ENCODE measurements around the gene CD6. TPM values are rescaled to one million over a fixed set of nuclear protein-coding genes. Genes with fewer than 3 reads are reported as not detected.

CD6 gene
- total RNA-seq, 2 donors from 2014 or later, result 3.0 to 3.8 TPM

DNA sequence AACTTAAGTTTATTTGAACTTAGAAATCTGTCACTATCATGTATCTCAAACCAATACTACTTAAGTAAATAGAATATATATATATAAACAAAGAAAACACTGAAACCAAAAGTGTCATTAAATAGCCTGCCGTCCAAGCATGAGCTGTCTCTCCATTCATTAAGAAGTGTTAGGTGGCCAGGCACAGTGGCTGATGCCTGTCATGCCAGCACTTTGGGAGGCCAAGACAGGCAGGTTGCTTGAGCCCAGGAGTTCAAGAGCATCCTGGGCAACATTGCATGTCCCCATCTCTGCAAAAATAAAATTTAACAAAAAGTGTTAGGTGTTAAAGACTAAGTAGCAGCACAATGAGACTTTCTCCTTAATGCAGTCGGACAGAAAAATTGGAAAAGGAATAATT, 14.0 kb downstream of the CD6 start:
- no peak overlapping the region for H3K4me3 ChIP-seq
- no peak overlapping the region for H3K9ac ChIP-seq (ENCODE audit: low read depth in 2 of 2, low read length in 2 of 2)
- DNase-seq, result no peak
- intact Hi-C loops (cut with DNase I), result no loop called here
- H3K27ac ChIP-seq, result no peak overlapping the region
- H3K27me3 ChIP-seq, result no peaks in the 10 kb centered on the region
- TF ChIP-seq CTCF (IDR thresholded peaks at IDR 0.05), result no peak
- H3K9me3 ChIP-seq, result no peaks in the 10 kb centered on the region
- H3K4me1 ChIP-seq, result no peaks in the 10 kb centered on the region
- no peaks in the 10 kb centered on the region for H3K36me3 ChIP-seq

GRCh38 chr11:60985991-60986915, 14.8 kb downstream of the CD6 start:
- intact Hi-C loops (cut with DNase I), result no loop called here
- Histone ChIP-seq H3K4me3 (no peak overlapping the region), H3K27ac (peak overlapping the region; percentile 15), H3K9ac (ENCODE audit: low read depth in 2 of 2, low read length in 2 of 2) (no peak overlapping the region), H3K9me3 (no peaks in the 10 kb centered on the region), H3K36me3 (no peaks in the 10 kb centered on the region), H3K27me3 (no peaks in the 10 kb centered on the region), H3K4me1 (no peaks in the 10 kb centered on the region)
- no peak for TF ChIP-seq CTCF (IDR thresholded peaks at IDR 0.05)
- peak; percentile 69 for DNase-seq

DNA sequence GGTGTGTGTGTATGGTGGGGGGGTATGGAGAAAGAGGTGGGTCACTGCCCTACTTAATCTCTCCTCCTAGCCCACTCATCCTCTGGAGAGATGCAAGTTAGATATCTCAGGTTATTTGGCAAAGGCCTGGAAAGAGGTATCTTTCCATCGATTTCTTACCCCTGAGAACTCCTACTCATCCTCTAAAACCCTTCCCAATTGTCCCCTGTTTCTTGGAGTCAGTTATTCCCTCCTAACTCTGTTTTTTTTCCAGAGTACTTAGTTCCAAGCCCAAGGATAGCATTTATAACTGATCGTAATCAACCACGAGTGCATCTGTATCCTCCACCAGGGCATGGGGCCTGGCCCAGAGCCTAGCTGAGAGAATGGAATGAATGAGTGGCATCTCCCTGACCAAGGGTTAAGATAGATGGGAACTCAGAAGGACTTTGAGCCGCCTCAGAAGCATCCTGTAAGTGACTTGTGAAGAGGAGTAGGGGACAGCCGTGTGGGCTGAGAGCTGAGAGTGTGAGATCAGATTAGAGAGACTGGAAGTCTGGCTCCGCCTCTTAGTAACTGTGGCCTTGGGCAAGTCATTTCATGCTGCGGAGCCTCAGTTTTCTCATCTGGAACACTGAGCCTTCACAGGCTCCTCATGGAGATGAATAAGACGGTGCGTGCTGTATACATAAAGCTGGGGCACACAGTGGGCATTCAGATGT, 16.2 kb downstream of the CD6 start:
- H3K4me1 ChIP-seq, result no peaks in the 10 kb centered on the region
- TF ChIP-seq CTCF (IDR thresholded peaks at IDR 0.05), result no peak
- no peaks in the 10 kb centered on the region for H3K9me3 ChIP-seq
- no peak overlapping the region for H3K27ac ChIP-seq
- DNase-seq, result no peak
- H3K27me3 ChIP-seq, result no peaks in the 10 kb centered on the region
- H3K9ac ChIP-seq (ENCODE audit: low read depth in 2 of 2, low read length in 2 of 2), result no peak overlapping the region
- intact Hi-C loops (cut with DNase I), result no loop called here
- H3K4me3 ChIP-seq, result no peak overlapping the region
- no peaks in the 10 kb centered on the region for H3K36me3 ChIP-seq

DNA sequence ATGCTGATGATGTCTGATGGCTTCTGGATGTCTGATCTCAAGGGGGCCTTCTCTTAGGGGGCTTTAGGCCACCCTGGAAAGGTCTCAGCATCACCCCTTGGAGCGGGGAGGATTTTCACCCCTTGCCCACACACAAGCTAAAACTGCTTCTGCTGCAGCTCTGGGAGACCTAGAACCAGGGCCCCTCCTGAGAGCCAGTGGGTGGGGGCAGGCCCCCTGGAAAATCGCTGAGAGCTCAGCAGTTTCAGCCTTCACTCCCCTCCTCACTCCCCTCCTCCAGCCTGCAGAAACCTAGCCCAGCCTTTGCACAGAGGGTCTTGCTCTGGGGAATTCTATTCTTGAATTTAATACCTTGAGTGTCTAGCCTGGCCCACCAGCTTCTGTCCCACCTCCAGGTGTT, 17.2 kb downstream of the CD6 start:
- Histone ChIP-seq H3K27ac (no peak overlapping the region), H3K4me3 (no peak overlapping the region), H3K36me3 (no peaks in the 10 kb centered on the region), H3K4me1 (no peaks in the 10 kb centered on the region), H3K9me3 (no peaks in the 10 kb centered on the region), H3K27me3 (no peaks in the 10 kb centered on the region), H3K9ac (ENCODE audit: low read depth in 2 of 2, low read length in 2 of 2) (no peak overlapping the region)
- DNase-seq, result no peak
- intact Hi-C loops (cut with DNase I), result no loop called here
- no peak for TF ChIP-seq CTCF (IDR thresholded peaks at IDR 0.05)

- Histone ChIP-seq H3K36me3 (no peaks in the 10 kb centered on the region), H3K9me3 (no peaks in the 10 kb centered on the region), H3K27ac (no peak overlapping the region), H3K4me3 (no peak overlapping the region), H3K27me3 (no peaks in the 10 kb centered on the region), H3K4me1 (no peaks in the 10 kb centered on the region), H3K9ac (ENCODE audit: low read depth in 2 of 2, low read length in 2 of 2) (no peak overlapping the region)
- TF ChIP-seq CTCF (IDR thresholded peaks at IDR 0.05), result no peak
- intact Hi-C loops (cut with DNase I), result no loop called here
- no peak for DNase-seq
Measured at GRCh38 chr11:60989093-60989650, 17.7 kb downstream of the CD6 start.

Measured in colonic mucosa (tissue), 4 donors.